ENCODE measurements around the gene TLCD2. TPM values are rescaled to one million over a fixed set of nuclear protein-coding genes. Genes with fewer than 3 reads are reported as not detected.

TLCD2 gene
- total and polyA plus RNA-seq, 9 of the 15 experiments (the other 6 are each of a cell fraction or from before 2014, with no cell fraction given) = 0.10 to 0.89 (median 0.58) TPM

DNA sequence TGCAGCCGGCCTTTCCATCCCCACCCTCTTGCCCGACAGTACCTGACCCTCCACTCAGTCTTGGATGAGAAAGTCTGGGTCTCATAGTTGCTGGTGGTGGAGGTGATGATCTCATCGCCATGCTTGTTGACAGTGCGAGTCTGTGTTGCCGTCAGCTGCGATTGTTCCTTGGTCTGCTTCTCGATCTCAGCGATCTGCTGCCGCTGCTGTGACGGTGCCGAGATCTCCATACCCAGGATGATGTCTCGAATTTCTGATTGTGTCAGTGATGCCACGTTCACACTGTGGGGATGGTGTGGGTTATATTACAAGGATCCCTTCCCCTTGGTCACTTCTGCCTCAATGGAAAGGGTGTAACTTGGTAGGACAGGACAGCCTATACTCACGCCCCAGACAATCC, 56.4 kb downstream of the TLCD2 start:
- no peaks in the 10 kb centered on the region for H3K9me1 ChIP-seq (ENCODE audit: control insufficient read depth, insufficient read depth, low read length)
- H3K9ac ChIP-seq (ENCODE audit: insufficient read depth in 1 of 2, low read depth in 2 of 2, low read length in 2 of 2) = no peak overlapping the region
- H3K4me3 ChIP-seq = no peak overlapping the region
- H3K79me2 ChIP-seq (ENCODE audit: control insufficient read depth, insufficient read depth, low read length) = no peaks in the 10 kb centered on the region; the same call in 2 of the 3 replicates
- WGBS (ENCODE audit: insufficient coverage, low coverage, missing lambda C conversion rate) = 88% methylated on average over 7 of the region's 14 CpGs
- ChIA-PET CTCF (ENCODE audit: low intra/inter-chr PET ratio) (no interaction called here), POLR2A (interaction anchor here (0.7 kb wide), 1 partner anchor 211 kb away, joined by 4 read pairs; no protein-coding TSS in a partner anchor)
- no peak for ATAC-seq
- DNase-seq (ENCODE audit: extremely low read depth in 1 of 4, low spot score in 3 of 4) = no peak
- H4K20me1 ChIP-seq (replicated peaks; ENCODE audit: control insufficient read depth, insufficient read depth, low read length) = no peaks in the 10 kb centered on the region
- TF ChIP-seq ZNF239 (CRISPR knock-in tag; IDR thresholded peaks at IDR 0.05) = no peak
- TF ChIP-seq, protein P1, sequence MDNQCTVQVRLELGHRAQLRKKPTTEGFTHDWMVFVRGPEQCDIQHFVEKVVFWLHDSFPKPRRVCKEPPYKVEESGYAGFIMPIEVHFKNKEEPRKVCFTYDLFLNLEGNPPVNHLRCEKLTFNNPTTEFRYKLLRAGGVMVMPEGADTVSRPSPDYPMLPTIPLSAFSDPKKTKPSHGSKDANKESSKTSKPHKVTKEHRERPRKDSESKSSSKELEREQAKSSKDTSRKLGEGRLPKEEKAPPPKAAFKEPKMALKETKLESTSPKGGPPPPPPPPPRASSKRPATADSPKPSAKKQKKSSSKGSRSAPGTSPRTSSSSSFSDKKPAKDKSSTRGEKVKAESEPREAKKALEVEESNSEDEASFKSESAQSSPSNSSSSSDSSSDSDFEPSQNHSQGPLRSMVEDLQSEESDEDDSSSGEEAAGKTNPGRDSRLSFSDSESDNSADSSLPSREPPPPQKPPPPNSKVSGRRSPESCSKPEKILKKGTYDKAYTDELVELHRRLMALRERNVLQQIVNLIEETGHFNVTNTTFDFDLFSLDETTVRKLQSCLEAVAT (IDR thresholded peaks at IDR 0.05) = peak in 1 of 2 experiments; percentile 76; a peak in 2 of 4 replicates
- TF ChIP-seq, protein P2, sequence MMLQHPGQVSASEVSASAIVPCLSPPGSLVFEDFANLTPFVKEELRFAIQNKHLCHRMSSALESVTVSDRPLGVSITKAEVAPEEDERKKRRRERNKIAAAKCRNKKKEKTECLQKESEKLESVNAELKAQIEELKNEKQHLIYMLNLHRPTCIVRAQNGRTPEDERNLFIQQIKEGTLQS (IDR thresholded peaks at IDR 0.05) = peak; percentile 19; the same call in 1 of the 2 replicates
- TF ChIP-seq, protein P2 (CRISPR knock-in tag; conservative IDR thresholded peaks at IDR 0.05) = no peak
- peaks cover 79% of the 10 kb centered on the region for H3K36me3 ChIP-seq (ENCODE audit: control insufficient read depth, insufficient read depth, low read length)
- H3K9me3 ChIP-seq (replicated peaks; ENCODE audit: control insufficient read depth, insufficient read depth, low read depth, low read length) = no peaks in the 10 kb centered on the region
- no peak overlapping the region for H3K4me2 ChIP-seq (ENCODE audit: insufficient read depth, low read length)
- no peaks in the 10 kb centered on the region for H3K27me3 ChIP-seq (ENCODE audit: control insufficient read depth in 2 of 2, insufficient read depth in 2 of 2, low read length in 2 of 2)
- no TSS peak for BruUV-seq (replicated peaks)
- H3K4me1 ChIP-seq (replicated peaks in 1 of 2; ENCODE audit: control insufficient read depth in 2 of 2, insufficient read depth in 2 of 2, low read length in 2 of 2) = peaks cover 16 to 24% of the 10 kb centered on the region in 2 experiments
- FAIRE-seq = no peak
- H2AFZ ChIP-seq (ENCODE audit: low read depth, low read length) = no peak overlapping the region
- intact Hi-C loops (cut with micrococcal nuclease) = no loop called here
- H3K27ac ChIP-seq (ENCODE audit: extremely low read depth, low read depth, low read length) = no peak overlapping the region; the same call in 2 of the 3 replicates
- in situ Hi-C loops (cut with MboI) = no loop called here
